Stimulated activated CD4-positive, alpha-beta T cell treated with anti-CD3 and anti-CD28 coated beads, Interleukin-15, amount 100 ng/mL, for 1 hour (primary cell): ENCODE results near the gene WNT5A.

Experiments used
- DNase-seq, 2 donors: peaks; one replicate each; pipeline ENCODE4 v3.0.0-alpha.2; 2020; ENCODE audit warnings: low read depth in 1 of 2, low spot score in 1 of 2

The WNT5A gene

DNA sequence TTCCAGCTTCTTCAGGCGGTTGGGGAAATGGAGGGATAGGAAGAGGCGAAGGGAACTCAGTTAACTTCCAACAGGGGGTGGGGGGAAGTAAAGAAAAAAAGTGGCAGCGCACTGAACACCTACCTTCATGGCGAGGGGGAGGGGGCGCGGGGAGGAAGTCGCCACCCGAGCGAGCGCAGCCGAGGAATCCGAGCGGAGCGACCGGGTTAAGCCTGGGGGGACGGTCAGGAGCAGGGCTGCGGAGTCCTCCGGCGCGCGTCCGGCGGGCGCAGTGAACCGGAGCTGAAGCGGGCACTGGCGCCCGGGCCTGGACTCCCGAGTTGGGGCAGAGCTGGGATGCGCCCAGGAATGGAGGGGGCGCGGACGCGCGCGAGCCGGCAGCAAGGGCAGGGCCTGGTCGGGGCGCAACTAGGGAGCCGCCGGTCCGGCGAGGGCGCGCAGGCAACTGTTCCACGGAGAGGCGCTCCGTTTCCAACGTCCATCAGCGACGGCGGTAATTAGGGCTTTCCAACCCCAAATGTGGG lies at the start of gene WNT5A:
Gene WNT5A, minus strand, starts transcription at position 450 of the 524 bp plus-strand sequence. Its CDS starts 321 bp downstream, at position 129.
- DNase-seq, result no peak

DNA sequence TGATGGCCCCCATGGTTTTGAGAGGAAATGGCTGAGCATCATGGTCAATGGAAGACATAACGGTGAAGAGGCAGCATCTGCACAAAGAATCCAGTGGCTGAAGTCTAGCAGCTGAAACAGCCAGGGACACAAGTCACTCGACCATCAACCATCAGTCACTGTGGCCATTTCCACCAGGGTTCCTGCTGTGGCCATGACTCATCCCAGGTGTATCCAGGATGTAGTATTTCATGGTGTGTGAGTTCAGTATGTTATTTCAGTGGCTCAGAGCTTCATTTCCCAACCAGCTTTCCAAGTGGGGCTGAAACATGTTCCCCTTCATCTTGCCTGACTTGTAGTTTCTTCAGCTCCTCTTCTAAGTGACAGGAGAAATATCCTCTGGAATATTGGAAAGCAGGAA lies 47.8 kb upstream of the WNT5A start:
- no peak for DNase-seq

DNA sequence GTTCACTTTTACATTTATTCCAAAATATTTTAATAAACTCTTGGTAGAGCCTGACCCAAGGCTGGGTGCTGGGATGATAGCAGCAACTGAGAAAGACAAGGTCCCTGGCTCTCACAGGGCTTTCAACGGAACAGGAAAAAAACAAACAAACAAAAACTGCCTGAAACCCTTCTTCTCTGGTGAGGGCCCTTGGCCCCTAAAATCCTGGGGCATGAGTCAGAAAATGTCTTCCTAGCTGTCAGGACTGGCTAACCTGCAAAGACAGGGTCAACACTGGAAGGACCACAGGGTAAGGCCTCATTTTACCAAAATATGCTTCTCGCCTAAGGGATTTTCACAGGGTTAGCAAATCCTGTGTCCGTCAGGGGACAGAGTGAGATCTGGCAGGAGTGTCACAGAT lies 45.7 kb upstream of the WNT5A start:
- DNase-seq, result no peak

DNA sequence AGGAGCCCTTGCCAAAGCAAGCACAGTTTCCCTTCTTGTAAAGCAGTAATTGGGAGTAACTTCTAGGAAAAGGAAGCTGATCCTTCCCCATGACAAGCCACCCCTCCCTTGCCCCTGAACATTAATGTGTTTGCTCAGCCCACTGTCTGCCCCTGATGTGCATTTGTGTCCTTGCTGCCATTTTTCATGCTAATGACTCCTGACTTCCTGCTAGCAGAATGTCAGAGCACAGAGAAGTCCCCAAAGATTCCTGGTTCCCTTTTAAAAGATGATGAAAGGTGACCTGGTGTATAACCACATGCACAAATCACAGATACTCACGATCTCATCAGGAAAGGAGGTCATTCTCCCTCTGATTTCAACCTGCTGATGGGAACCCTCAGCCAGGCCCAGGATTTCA lies 44.2 kb upstream of the WNT5A start:
- DNase-seq, result no peak

DNA sequence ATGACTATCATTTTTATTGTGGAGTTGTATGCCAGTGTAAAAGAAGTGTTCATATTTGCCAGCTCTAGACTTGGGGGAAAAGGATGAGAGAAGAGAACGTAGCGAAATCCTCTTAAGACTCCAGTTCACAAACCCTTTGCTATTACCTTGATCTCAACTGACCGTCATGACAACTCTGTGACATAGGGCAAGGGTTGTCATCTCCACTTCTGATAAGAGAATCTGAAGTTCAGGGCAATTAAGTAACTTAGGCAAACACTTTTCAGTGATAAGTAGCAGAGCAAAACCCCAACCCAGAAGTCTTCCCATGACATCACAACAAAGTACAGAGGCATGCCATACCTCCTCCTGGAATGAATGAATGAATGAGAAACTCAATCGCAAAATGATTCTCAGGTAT lies 40.3 kb upstream of the WNT5A start:
- no peak for DNase-seq

DNA sequence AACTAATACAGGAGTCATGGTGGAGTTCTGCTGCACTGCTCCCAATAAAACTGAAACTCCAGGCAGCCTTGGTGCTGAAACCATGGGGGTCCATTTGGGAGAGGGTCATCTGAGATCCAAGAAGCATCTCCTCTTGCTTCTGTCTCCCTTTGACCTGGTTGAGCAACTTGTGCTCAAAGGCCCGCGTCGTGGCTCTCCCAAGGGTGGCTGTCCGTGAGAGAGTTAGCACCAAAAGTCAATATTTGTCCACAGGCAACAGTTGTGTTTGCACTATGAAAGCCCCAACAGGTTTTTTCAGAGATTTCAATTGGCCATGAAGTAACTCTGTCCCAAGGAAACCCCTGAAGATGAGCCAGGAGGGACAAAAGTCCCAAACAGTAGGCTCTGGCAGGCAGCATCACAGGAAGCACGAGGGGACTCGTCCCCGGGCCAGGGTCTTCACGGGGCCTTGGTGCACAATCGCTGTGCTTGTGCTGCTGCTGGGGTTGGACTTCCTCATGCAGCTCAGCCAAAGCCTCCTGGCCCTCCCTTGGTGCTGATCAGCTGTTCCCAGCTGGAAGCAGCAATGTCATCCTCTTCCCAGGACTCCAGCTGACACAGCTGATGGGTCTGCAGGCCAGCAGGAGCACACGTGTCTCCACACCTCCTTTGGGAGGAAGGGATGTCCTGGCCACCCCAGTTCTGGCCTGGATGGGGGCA lies 39.4 kb upstream of the WNT5A start:
- no peak for DNase-seq

DNA sequence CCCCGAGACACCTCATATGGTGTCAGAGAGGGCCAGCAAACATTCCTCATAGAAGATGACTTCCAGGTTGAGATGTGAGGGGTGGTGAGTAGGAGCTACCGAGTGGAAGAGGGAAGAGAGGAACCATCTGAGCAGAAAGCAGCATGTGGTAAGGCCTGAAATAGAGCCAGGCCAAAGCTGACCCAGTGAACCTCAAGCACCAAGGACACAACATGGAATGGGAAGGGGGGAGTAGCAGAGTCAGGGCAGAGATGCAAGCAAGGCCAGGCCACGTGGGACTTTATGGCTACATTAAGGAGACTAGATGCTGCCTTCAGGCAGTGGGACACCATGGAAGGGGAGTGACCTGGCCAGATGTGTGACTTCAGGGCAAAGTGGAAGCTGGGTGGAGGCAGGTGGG lies 38.3 kb upstream of the WNT5A start:
- no peak for DNase-seq

DNA sequence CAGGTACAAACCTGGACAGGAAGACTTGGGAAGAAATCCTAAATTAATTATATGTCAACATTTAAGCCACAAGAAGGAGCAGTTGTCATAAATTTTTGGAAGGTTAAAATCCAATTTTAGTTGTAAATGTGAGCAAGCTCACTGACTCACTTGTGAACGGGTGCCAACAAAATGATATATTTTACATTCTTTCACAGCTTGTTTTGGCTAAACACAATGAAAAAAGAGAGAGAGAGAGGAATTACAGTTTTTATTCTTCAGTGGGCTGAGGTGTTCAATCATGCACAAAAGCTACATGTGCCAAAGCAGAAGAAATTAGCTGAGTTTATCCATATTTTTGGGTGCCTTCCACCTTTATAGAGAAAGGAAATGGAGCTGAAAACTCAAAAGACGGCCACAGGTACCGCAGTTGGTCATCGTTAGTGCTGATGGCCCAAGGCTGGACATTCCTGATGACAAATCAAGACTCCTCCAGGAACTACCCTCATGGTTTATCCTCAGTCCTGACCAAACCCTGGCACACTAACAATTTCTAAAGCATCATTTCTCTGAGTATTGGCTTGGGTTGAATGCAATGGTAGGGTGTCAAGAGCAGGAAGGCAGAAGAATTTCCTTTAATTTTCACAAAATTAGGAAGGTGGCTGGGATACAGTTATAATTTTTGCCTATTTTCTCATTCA lies 37.6 kb upstream of the WNT5A start:
- DNase-seq, result no peak

DNA sequence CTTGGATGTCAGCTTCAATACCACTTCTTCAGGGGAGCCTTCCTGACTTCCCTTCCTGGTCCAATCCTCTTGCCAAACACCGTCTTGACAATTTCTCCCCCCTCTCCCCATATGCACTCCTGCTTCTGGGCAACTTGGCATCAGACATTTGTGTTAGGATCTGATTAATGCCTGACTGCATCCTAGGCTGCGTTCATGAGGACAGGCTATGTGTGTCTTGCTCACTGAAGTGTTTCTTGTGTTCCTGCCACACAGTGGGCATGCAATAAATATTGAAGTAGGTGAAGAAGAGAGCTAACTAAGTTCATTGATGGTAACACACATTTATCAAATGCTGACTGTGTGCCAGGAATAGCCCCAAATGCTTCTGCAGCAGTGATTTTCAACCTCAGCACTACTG lies 36.4 kb upstream of the WNT5A start:
- no peak for DNase-seq

DNA sequence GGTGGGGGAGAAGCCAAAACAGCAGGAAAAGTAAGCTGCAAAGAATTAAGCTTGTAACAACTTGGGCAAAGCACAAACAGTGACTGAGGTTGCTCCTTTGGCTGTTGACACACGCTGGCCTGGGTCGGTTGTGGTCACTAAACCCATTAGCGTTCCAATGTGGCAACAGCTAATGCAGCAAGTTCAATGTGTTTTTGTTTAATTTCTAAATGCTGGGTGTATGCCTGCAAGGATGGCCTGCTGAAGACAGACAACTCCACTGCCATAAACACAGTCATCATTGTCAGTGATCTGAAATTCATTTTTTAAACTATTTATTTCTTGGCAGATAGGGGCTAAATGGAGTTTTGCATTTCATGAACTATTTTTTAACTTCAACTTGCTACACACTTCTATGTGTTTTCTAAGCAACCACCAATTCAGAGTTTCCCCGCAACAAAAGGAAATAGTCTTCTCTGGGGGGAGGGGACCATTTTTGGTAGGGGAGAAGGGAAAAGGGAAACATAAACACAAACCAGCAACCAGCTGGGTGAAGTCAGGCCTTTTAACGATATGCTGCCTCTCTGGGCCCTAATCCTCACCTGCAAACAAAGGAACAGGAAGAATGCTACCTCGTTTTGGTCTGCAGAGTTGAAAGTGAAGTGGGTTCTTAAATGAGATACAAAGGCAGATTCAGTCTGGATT lies 34.8 kb upstream of the WNT5A start:
- no peak for DNase-seq

DNA sequence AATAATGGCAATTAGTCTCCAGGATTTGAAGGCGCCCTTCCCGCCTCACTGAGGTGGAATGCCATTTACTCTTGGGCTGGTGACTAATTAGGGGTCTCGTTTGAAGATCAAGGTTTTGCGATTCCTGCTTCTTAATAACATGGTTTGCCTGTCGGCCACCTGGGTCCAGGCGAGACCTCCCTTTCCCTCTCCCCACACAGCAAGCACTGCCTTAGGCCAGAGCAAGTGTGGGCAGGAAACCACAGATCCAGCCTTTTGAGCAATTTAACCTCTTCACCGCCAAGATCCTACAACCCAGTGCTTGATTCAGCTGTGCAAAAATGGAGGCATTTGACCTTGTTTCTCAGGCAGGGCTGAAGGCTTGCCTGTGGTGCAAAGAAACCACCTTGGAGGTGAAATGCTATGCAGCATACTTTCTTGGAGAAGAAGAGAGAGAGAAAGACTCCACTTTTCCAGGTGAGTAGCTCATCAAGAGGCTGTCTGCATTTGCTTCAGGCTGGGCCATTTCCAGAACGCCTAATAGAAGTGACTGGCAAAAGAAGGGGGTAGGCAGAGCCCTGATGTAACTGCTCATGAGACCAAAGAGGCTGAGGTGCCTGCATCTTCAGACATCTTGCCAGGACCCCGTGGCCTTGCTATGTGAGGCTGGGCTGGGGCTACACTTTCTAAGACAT lies 34.1 kb upstream of the WNT5A start:
- no peak for DNase-seq

DNA sequence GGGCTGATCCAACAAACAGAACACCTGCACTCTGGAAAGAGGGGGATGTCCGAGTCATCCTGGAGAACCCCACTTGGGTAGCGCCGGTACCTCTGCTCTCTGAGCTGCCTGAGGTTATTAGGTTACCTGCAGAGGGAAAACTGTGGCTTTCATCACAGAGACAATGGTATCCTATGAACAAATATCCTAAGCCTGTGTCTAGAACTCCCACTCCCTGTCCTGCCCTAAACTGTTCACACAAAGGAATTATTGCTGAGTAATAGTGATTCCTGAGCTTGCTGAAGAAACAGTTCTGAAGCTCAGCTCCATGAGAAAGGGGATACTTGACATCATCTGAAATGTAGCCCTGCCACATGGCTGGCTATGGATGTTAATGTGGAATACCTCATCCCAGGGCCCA lies 31.9 kb upstream of the WNT5A start:
- DNase-seq, result no peak

DNA sequence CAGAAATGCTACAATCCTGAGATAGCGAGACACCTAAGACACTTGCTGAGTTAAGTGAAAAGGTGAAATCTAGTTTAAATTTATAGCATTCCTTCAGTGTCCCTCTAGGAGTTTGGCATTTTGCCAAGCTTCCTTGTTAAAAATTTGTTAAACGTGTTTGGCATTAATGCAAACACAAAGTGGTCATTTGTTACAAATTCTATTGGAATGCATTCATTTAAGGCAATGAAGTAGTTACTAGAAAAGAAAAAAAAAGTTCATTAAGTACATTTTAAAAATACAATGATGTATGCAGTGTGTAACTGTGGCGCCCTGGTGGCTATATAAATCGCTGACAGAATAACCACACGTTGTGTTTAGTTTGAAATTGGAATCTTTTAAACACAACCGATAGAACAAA lies 31.3 kb upstream of the WNT5A start:
- no peak for DNase-seq

DNA sequence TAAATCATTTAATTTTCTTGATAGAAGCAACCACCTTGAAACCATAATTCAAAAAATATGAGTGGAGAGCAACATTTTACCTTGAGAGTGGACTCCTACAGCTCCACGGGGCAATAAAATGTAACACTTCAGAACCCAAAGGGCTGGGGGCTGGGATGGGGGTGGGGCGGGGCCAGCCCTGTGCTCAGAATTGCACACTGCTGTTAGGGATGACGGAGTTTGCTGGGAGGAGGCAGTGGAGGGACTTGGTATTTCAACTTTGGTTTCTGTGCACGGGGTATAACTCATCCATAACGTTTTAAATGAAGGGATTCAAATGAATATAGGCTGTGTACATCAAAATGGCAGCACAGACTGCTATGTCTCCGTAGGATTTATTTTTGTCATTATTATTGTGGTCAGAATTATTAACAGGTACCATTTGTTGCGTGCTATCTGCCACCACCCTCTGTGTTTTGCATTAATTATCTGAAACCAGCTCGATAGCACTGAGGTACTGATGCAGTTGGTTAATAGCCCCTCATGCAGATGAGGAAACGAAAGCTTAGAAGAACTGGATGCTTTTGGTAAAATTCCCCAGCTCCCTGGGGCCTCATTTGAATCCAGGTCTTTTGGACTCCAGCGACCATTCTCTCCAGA lies 29.4 kb upstream of the WNT5A start:
- no peak for DNase-seq

DNA sequence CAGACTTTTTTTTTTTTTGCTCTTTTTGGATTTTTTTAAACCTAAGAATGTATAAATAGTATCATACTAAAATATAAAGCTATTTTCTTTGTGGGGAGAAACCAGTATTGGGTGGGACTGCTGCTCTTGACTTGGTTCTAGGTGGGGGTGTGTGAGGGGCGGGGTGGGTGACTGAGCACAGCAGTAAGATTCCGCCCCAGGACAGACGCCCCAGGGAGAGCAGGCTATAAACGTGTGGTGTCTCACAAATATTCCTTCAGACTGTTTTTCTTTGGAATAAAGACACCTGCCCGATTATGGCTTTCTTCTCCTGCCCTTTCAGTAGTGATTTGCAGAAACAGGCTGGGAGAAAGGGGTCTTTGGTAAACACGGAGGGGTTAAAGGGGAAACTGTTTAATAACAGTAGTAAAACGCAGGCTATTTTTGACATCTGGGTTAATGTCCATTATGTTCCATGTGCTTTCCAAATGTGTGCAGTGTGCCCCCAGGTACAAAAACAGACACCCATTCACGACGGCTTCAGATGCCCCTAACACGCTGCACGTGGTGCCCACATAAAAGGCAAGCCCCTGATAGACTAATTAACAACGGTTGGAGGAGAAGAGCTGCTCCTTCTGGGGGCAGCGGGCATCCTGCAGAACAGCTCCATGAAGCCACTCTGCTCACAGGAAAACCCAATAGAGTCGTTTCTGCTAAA lies 28.6 kb upstream of the WNT5A start:
- DNase-seq, result no peak

DNA sequence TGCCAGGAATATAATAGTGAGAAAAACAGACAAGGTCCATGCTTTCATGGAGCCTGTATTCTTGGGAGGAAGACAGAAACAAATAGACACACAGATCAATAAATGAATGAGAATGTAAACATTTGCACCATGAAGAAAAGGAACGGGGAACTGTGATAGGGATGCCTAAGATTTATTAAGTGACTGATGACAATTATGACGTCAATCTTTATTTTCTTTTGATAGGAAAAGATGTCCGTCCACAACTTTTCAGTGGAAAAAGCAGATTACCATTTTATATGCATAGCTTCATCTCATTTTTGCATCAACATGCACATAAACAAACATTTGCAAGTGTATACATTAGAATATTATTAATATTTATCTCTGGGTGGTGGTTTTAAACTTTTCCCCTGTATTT lies 27.9 kb upstream of the WNT5A start:
- no peak for DNase-seq

DNA sequence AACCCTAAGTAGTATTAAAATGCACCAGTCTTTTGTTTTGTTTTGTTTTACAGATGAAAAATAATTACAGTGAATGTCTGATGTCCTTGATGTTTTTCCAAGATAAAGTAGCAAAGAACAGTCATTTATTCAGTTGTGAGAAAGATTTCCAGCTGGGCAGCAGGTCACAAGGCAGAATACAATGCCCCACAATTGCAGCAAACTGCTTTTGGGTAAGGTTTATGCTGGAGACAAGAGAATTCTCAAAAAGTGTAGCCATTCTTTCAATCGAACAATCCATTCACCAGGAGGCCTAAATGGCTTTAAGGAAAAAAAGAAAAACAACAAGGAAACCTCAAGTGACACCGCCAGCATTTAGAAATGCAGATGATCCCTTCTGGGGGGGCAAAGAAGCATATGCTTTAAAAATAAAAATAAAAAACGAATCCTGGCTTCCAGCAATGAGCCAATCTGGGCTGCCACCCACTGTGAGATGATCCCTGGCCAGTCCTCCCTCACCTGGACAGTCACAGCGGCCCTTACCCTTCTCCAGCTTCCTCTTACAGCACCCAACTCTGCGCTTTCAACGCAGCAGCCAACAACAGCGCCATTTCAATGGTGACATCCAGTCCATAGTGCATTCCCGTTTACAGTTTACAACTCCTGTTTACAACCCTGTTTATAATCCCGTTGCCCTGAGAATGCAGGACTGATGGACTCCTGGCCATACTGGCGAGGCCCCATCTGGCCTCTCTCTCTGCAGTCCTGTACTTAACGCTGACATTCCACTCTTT lies 25.7 kb upstream of the WNT5A start:
- no peak for DNase-seq

DNA sequence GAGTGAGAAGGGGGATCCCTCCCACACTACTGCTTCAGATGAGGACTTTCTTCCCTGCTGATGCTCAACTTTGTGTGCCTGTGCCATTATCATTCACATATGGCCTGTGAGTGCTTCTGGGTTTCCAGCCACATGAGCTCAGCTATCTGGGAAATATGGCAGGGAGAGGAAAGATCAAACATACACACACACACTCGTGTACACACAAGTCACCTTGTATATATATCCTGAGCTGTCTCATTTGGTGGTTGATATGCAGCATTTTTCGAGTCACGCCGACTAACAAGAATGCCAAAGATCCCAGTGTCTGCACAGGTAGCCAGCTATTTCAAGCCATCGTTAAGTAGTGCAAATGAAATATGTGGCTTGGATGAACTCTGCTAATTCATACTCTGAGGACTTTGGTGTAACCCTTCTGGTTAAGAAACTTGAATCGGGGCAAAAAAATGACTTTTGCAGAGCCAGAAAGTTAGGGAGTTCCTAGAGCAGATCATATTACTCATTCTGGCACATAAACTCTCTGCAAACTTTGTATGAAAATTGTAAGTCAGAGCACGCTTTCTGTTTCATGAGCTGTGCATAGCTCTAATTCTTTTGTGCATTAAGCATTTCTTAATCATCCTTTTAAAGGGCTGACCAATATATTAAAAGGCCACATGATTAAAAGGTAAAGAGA lies 24.9 kb upstream of the WNT5A start:
- DNase-seq, result no peak

DNA sequence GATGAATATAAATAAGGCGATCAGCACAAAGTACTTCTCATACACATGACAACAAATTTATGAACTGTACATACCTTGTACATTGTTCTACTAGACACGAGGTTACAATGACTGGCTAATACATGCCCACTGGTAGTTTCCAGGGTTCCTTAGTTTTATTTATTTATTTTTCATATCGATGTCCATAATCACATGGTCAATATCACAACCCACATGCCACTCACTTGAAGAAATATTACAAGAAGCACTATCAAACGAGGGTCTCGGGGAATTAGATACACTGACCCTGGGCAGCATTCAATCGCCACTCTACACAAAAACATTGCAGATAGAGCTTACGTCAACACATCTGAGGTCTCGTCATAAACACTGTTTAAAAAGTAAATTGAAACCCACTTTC lies 21.2 kb upstream of the WNT5A start:
- DNase-seq, result no peak
